Stimulated activated CD4-positive, alpha-beta T cell treated with anti-CD3 and anti-CD28 coated beads, Interleukin-15, amount 100 ng/mL, for 24 hours (primary cell): Measurements from ENCODE around the gene TEKT3.

Experiments
- DNase-seq: peaks from one replicate; pipeline ENCODE4 v3.0.0-alpha.2; 2020

The TEKT3 gene

DNA sequence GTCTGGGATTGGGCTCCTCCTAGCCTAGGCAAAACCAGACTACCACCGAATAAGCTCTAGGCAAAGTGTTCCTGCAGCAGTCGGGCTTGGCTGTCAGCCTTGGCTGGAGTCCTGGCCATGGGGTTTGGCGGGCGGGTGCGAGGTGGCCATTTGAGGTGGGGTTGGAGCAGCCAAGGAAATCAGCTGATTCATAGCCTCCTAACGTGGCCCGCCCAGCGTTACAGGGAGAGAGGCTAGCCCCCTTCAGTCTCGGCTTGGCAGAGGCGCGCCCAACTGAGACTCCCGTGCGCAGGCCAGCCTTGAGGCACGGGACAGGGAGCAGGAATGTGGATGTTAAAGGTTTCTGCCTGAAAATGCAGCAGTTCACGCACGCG lies 78.2 kb downstream of the TEKT3 start:
- DNase-seq, result no peak

DNA sequence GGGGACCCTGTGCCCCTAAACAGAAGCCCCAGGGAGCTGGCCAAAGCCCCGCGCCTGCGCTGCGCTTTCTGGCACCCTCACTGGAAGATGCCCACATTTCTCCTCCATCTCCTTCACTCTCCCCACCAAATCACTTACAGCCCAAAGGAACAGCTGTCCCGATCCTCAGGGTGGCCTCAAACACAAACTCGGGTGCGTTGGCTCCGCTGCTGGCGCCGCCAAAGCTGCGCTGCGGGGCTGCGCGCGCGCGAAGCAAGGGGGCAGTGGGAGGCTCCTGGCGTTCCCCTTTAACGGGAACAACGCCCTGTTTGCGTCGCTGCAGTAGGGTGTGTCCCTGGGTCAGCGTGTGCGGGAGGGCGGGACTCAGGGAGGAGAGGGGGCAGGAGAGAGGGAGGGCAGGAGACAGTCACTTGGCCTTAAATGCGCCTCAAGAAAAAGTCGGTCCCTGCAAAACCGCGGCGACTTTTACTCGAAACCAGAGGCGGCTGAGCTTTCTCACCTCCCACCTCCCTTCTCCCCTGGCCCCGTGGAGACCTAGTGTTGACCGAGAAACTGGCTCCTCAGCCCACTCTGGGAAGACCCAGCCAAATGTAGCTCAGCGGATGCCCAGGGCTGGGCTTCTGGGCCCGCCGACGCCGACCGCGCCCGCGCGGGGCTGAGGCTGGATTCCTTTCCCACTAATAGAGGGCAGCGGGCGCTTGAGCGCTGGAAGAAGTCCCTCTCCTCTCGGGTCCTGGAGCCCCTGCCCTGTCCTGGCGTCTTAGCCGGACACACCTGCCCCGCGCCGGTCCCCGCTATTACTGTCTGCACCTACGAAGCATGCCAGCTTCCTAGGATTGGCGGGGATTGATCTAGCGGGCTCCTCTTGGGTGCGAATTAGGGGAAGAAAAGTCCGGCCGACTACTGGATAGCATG lies 78.8 kb downstream of the TEKT3 start:
- peak; percentile 25 for DNase-seq

DNA sequence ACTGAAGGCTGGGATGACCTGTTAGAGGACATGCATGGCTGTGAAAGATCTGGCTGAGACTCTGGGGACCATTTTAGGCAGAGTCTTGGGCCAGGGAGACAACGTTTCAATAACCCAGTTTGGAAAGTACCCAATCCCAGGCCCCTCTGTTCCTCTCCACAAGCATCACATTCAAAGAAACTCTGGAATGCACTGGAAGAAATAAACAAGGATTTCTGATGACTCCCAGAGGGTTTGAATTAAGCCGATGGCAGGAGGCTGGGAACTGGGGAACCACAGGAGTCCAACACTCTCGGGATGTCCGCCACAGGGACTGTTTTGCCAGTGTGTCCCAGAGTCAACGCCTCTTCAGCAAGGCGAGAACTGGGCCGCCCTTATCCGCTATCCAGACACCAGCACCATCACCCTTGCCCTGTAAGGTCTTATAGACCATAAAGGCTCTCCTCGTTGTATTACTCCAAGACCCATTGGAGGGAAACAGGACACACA lies 79.6 kb downstream of the TEKT3 start:
- no peak for DNase-seq

DNA sequence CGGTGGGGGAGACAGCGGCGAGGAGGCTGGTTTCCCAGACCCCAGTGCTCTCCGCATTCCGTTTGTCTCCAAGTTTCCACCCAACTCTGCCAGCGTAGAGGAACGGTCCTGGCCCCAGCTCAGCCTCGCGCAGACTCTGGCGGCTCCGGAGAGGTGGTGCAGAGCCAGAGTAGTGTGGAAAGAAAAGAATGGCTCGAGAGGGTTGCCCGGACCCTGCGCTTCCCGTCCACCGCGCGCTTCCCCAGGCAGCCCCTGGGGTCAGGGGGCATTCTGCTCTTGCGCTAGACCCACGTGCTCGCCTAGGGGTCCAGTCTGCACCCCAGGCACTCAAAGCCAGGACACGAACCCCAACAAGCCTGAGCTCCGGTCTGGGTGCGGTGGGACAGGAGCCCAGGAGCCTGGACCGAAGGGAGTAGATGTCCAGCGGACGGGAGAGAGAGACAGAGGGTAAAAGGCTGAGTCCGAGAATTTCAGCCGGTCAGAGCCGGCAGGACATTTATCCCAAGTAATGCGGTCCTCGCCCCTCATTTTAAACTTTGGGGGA lies 80.1 kb downstream of the TEKT3 start:
- DNase-seq, result peak; percentile 25

DNA sequence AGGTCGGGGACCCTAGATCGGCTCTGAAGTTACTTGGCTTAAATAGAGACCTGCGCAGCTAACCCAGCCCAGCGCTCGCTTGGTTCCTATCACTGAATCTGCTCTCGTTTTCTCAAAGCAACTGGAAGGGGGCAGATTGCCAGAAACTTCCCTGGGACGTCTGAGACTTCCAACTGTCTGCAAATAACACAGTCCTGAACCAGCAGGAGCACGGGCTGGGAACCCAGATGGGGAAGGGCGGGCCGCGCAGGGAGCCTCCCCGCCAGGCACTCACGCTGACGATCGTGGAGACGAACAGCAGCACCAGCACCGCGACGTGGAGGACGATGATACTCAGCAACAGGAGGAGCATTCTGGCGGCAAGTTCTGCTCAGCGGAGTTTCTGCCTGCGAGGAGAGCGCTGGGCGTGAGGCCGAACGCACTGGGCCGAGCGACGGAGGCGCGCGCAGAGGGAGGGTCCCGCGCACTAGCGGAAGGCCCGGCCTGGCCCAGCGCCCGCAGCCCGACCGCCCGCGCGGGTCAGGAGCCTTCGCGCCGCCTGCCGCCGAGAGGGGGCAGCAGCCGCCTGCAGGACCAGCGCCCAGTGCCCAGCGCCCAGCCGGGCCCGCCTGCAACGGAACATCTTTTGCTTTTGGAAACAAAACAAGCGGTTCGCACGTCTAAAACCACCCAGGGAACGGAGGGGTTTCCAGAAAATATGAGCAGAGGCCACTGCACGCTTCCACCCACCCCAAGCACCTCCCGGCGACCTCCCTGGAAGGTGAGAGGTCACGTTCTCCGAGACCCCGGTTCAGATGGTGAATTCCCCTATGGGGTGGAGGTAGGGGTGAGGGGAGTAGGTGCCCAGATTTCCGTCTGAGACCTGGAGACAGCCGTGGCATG lies 80.8 kb downstream of the TEKT3 start:
- DNase-seq, result peak; percentile 76

DNA sequence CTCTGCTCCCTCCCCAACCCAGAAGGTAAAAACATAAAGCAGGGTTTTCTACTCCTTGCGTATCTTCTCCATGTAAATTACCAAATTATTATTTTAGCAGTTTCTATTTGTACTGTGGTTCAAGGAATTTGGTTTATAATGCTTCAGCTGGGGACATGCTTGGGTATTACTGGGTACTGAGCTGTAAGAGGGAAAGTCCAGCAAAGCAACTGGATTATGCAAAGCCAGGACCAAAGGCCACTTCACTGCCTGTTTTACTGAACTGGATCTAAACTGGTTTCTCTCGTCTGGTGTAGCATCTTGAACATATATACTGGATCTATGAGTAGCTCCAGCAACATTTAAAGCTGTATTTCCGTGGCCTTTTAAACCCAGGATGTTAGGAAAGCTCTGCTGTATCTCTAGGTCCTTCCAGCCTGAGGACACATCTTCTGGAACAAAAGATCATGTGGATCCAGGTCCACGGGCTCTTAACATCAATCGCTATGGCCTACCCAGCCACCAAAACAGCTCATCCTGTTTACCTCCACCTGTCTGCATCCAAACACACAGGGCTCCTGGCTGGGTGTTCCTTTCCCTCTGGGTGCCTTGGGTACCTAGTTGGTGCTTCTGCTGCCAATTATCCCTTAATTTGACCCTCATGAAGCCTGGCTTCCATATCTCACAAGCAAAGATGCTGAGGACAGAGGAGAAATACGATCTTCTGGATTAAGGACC lies 83.4 kb downstream of the TEKT3 start:
- no peak for DNase-seq

DNA sequence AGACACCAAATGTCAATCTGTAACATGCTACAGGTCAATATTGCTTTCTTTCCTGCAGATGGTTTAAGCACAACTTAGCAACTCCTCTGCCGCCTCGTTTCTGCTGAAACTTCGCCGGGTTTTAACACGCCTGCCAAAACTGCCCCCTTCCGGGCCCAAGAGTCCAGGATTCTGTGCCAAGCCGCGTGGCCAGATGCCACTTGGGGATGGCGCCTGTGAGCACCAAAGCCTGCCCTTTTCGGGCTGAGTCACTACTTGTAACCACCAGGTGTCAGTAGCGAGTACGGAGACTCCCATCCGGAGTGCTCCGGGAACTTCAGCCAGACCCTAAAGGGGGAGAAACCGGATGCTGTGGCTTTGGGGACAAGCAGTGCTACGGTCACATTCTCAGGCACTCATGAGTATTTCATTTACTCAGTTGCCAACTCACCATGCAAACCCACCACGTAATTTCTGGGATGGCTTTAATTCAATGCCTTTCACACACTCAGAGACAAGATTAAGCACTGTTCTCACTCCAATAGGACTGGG lies 84.1 kb downstream of the TEKT3 start:
- peak; percentile 77 for DNase-seq

DNA sequence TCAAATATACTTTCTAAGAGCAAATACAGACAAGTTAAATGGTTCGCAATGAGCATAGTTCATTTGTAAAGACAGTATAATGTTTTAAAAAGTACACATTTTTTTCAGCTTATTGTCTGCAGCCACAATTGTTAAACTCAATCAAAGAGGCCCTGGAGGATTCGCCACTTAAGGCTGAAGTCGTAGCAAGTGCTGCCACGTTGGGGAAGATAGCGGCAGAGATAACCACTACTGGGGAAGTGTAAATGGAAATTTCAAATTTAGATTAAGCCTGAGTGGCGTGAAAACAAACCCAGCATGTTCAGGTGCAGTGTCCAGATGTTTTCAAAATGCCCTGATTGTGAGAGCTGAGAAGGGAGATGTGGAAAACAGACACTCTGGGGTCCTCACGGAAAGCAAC lies 84.7 kb downstream of the TEKT3 start:
- DNase-seq, result no peak

DNA sequence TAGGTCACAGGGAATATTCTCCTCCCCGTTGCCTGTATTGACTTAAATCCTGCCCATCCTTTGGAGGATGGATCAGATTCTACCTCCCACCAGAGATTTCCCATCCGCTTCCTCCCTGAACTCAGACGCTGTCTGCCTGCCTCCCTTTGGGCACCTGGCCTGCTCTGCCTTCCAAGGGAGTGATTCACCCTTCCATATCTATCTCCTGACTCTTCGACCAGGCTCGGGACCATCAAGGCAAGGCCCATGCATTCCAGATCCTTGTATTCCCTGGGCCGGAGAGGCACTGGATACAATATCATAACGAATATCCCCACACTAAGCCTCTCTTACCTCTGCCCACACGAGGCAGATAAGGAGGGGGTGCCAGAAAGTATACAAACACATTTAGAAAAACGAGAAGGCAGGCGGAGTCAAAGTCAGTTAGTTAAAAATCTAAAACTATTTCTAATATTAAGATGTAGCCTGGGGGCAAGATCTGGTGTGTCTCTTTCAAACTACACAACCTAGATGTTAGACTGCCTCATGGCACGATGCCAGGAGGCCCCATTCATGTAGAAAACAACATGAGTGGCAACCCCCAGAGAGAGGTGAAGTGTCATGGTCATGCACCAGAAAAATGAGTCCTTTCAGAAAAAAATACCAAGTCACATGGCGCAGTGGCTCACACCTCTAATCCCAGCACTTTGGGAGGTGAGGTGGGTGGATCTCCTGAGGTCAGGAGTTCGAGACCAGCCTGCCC lies 85.5 kb downstream of the TEKT3 start:
- no peak for DNase-seq
